Skeletal muscle satellite cell (primary cell): ENCODE data around the gene KCTD18.

ENCODE experiments used
- H3K27me3 ChIP-seq: 2 replicates; pipeline ENCODE4 v1.7.0; 2013; ENCODE audit warnings: low read length; ENCODE audit not compliant: control insufficient read depth, insufficient read depth
- H3K36me3 ChIP-seq: 2 replicates; pipeline ENCODE4 v1.7.0; 2013; ENCODE audit warnings: mild to moderate bottlenecking, control low read depth, low read length; ENCODE audit not compliant: insufficient read depth
- H3K4me1 ChIP-seq: 2 replicates; pipeline ENCODE4 v1.7.0; 2013; ENCODE audit warnings: low read length; ENCODE audit not compliant: control insufficient read depth, insufficient read depth
- H3K4me2 ChIP-seq: 2 replicates; pipeline ENCODE4 v1.7.0; 2013; ENCODE audit warnings: mild to moderate bottlenecking, low read length
- H3K4me3 ChIP-seq: 2 replicates; pipeline ENCODE4 v1.7.0; 2013; ENCODE audit warnings: low read length
- H3K9ac ChIP-seq: 2 replicates; pipeline ENCODE4 v1.7.0; 2013; ENCODE audit warnings: mild to moderate bottlenecking, low read depth, low read length, moderate library complexity
- H3K9me3 ChIP-seq: replicated peaks from 2 replicates; pipeline ENCODE4 v1.7.0; 2013; ENCODE audit warnings: mild to moderate bottlenecking, control low read depth, low read length

Gene KCTD18

GRCh38 chr2:200453853-200454534, 55.9 kb downstream of the KCTD18 start:
- Histone ChIP-seq H3K4me1 (peaks cover 23% of the 10 kb centered on the region), H3K4me2 (no peak overlapping the region), H3K9ac (no peak overlapping the region), H3K27me3 (no peaks in the 10 kb centered on the region), H3K36me3 (peaks cover 24% of the 10 kb centered on the region), H3K9me3 (no peaks in the 10 kb centered on the region), H3K4me3 (no peak overlapping the region)

- H3K27me3 ChIP-seq: no peaks in the 10 kb centered on the region
- no peaks in the 10 kb centered on the region for H3K9me3 ChIP-seq
- peaks cover 31% of the 10 kb centered on the region for H3K36me3 ChIP-seq
- no peak overlapping the region for H3K4me2 ChIP-seq
- no peak overlapping the region for H3K9ac ChIP-seq
- H3K4me3 ChIP-seq: no peak overlapping the region
- H3K4me1 ChIP-seq: peaks cover 23% of the 10 kb centered on the region
These were observed 56.6 kb downstream of the KCTD18 start for GRCh38 chr2:200453142-200453852.

DNA sequence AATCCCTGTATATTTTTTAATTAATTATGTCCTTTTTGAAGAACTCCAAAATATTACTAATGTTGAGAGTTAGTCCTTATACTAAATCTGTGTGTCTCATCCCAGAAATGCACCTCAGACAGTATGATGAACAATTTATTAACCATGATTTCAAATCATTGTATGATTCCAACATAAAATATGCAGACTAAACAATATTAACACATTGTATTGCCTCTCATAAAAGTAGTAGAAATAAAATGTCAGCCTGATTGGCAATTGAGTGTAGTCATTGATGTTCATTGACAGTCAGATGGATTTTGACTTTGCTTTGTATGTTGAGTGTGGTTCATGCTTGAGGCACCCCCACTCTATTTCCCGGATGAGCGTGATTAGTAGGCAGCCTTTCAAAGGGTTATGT, 57.5 kb downstream of the KCTD18 start:
- no peak overlapping the region for H3K4me3 ChIP-seq
- no peak overlapping the region for H3K4me2 ChIP-seq
- H3K36me3 ChIP-seq: peaks cover 31% of the 10 kb centered on the region
- peaks cover 23% of the 10 kb centered on the region for H3K4me1 ChIP-seq
- no peaks in the 10 kb centered on the region for H3K9me3 ChIP-seq
- H3K9ac ChIP-seq: no peak overlapping the region
- no peaks in the 10 kb centered on the region for H3K27me3 ChIP-seq

DNA sequence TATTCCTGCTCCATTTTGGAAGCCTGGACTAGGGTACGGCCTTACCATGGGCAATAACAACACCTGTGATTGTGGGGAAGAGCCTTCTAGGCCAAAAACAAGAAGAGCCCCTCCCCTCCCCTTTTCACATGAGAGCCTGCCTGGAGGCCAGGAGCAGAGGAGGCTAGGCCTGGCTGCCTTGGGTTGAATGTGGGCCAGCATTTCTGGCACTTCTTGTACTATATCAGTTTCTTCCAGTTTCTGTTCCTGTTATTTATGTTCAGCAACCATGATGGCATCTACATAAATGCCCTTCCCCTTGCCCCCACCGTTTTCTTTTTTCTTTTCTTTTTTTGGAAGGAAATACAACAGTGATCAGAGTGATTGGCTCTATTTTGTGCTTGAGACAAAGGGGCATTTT, 58.4 kb downstream of the KCTD18 start:
- Histone ChIP-seq H3K4me1 (peaks cover 23% of the 10 kb centered on the region), H3K36me3 (peaks cover 33% of the 10 kb centered on the region), H3K4me3 (no peak overlapping the region), H3K27me3 (no peaks in the 10 kb centered on the region), H3K9ac (no peak overlapping the region), H3K4me2 (no peak overlapping the region), H3K9me3 (no peaks in the 10 kb centered on the region)

DNA sequence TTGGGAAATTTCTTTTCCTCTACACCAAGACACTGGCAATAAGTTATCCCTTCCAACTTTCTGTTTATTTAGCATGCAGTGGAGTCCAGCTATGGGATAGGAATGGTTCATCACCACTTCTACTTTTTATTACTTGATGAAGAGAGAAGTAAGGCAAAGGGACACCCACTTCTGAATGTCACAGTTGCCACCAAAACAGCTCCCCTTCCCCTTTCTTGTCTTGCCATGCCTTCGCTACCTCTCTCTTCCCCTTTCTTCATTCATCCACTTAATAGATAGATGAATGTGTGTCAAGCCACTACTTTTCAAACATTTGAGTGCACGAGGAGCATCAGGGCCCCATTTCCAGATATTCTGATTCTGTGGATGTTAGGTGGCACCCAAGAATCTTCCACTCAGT, 59.6 kb downstream of the KCTD18 start:
- H3K9ac ChIP-seq: no peak overlapping the region
- H3K9me3 ChIP-seq: no peaks in the 10 kb centered on the region
- H3K36me3 ChIP-seq: peaks cover 36% of the 10 kb centered on the region
- H3K4me2 ChIP-seq: no peak overlapping the region
- no peaks in the 10 kb centered on the region for H3K27me3 ChIP-seq
- H3K4me3 ChIP-seq: no peak overlapping the region
- peaks cover 12% of the 10 kb centered on the region for H3K4me1 ChIP-seq

DNA sequence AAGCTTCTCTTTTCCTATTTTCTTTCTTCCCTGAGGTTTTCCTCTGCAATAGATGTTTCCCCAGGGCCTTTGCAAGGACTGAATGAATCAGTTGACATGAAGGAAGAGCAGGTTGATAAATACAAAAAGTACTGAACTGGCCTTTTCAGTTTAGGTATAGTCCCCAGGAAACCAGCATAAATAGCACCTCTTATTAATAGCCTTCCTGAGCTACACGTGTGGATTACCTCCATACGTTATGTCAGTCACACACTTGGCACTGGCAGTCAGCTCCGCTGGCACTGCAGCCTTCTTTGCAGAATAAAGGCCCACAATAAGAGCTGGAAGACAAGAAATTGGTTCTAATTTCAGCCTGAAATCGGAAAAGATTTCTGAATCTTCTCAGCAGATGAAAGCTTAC, 60.7 kb downstream of the KCTD18 start:
- Histone ChIP-seq H3K4me2 (no peak overlapping the region), H3K27me3 (no peaks in the 10 kb centered on the region), H3K4me3 (no peak overlapping the region), H3K9me3 (no peaks in the 10 kb centered on the region), H3K4me1 (peaks cover under 1% of the 10 kb centered on the region), H3K36me3 (peaks cover 40% of the 10 kb centered on the region), H3K9ac (no peak overlapping the region)

DNA sequence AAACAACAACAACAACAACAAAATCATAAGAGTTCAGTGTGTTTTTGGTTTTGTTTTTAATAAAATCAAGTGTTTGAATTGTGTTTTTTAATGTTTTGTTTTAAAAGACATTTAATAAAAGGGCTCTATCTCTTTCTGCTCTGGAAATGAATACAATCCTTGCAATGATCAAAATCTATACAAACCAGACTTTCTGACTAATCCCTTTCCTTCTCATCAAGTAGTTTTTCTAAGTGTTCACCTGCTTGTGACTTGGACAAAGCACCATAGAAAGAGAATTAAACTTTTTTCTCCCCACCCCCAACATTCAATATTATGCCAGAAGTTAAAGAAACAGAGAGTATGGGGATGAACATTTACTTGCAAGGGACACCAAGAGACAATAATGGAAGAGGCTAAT, 61.4 kb downstream of the KCTD18 start:
- Histone ChIP-seq H3K4me1 (no peaks in the 10 kb centered on the region), H3K9me3 (no peaks in the 10 kb centered on the region), H3K27me3 (no peaks in the 10 kb centered on the region), H3K4me2 (no peak overlapping the region), H3K9ac (no peak overlapping the region), H3K36me3 (peaks cover 46% of the 10 kb centered on the region), H3K4me3 (no peak overlapping the region)

DNA sequence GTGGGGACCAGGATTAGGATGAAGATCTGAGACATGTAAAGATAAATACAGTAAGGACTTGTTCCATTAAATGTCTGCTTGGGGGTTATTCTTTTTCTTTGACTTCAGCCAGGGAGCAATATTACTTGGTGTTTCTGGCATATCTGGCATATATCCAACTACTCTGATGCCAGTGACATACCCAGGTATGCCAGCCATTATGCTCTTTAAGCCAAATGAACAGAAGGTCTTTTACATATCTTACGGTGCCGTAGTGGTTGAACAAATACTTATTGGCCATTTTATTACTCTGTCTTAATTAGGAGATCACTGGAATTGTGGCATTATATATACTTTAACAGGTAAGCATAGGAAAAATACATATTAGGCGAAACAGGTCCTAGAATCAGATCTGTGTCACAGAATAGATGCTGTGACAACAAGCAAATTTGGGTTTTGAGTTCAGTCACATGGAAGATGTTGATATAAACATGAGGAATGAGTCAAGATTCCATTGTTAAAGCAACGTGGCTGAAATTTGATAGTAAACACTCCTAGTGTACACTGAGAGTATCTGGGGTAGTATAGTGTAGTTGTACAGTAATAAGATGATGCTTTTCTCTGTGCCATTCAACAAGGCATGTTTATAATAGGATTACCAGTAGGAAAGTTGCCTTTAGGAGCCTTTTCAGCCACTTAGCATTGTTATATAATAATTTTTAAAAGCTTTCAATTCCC, 62.6 kb downstream of the KCTD18 start:
- H3K4me3 ChIP-seq: no peak overlapping the region
- H3K9me3 ChIP-seq: no peaks in the 10 kb centered on the region
- no peaks in the 10 kb centered on the region for H3K27me3 ChIP-seq
- no peak overlapping the region for H3K9ac ChIP-seq
- peaks cover 56% of the 10 kb centered on the region for H3K36me3 ChIP-seq
- no peak overlapping the region for H3K4me2 ChIP-seq
- peaks cover 5% of the 10 kb centered on the region for H3K4me1 ChIP-seq

- Histone ChIP-seq H3K9me3 (no peaks in the 10 kb centered on the region), H3K4me2 (no peak overlapping the region), H3K27me3 (no peaks in the 10 kb centered on the region), H3K4me3 (no peak overlapping the region), H3K9ac (no peak overlapping the region), H3K4me1 (peaks cover 8% of the 10 kb centered on the region), H3K36me3 (peaks cover 58% of the 10 kb centered on the region)
These were observed 63.3 kb downstream of the KCTD18 start for GRCh38 chr2:200446612-200447011.

GRCh38 chr2:200445284-200445683, 64.6 kb downstream of the KCTD18 start:
- H3K9ac ChIP-seq: no peak overlapping the region
- peaks cover 58% of the 10 kb centered on the region for H3K36me3 ChIP-seq
- H3K4me1 ChIP-seq: peaks cover 8% of the 10 kb centered on the region
- H3K4me3 ChIP-seq: no peak overlapping the region
- H3K4me2 ChIP-seq: no peak overlapping the region
- no peaks in the 10 kb centered on the region for H3K27me3 ChIP-seq
- H3K9me3 ChIP-seq: no peaks in the 10 kb centered on the region

DNA sequence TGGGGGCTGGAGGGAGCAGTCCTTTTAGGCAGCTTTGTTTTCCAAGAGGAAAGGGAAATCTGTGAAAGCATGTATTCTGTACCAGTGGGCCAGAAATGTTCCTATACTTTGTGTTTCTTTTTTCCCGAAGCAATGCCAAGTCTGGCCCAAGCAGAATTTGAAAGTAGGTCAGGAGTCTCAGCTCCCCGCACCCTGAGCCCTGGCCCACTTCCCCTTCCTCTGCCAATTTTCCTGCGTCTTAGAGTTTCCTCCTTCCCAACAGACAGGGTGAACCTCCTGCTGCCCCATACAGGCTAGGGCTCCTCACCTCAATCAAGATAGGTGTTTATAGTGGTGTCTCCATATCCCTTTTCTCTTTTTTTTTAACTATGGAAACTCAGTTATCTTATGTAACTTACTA, 65.3 kb downstream of the KCTD18 start:
- peaks cover 8% of the 10 kb centered on the region for H3K4me1 ChIP-seq
- no peaks in the 10 kb centered on the region for H3K27me3 ChIP-seq
- no peak overlapping the region for H3K4me3 ChIP-seq
- H3K4me2 ChIP-seq: no peak overlapping the region
- no peak overlapping the region for H3K9ac ChIP-seq
- no peaks in the 10 kb centered on the region for H3K9me3 ChIP-seq
- H3K36me3 ChIP-seq: peaks cover 63% of the 10 kb centered on the region
